ENCODE data around the gene SMURF1.

Gene SMURF1

DNA sequence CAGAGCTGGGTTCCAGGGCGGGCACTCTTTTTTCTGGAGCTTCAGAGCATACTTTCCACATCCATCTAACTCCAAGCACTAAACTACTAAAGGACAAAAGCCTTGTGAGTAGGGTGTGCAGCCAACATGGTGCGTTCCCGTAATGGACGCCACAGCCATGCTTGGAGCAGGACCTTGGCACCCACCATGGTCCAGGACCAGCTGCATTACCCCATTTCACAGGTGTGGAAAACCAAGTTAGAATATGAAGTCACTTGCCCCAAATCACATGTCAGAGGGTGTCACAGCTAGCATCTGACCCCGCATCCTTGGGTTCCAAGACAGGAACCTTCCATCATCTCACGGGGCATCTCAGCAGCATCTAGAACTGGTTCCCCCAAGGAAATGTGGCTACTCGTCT, 112.4 kb downstream of the SMURF1 start:
- no peak overlapping the region for H3K27ac Mint-ChIP-seq
- H3K27me3 Mint-ChIP-seq (ENCODE audit: low read depth): no peaks in the 10 kb centered on the region
- no peaks in the 10 kb centered on the region for H3K4me1 Mint-ChIP-seq (ENCODE audit: low read depth)
- H3K9me3 Mint-ChIP-seq: no peaks in the 10 kb centered on the region
- H3K36me3 Mint-ChIP-seq (ENCODE audit: low read depth): peaks cover 33% of the 10 kb centered on the region
- no peak overlapping the region for H3K4me3 Mint-ChIP-seq

DNA sequence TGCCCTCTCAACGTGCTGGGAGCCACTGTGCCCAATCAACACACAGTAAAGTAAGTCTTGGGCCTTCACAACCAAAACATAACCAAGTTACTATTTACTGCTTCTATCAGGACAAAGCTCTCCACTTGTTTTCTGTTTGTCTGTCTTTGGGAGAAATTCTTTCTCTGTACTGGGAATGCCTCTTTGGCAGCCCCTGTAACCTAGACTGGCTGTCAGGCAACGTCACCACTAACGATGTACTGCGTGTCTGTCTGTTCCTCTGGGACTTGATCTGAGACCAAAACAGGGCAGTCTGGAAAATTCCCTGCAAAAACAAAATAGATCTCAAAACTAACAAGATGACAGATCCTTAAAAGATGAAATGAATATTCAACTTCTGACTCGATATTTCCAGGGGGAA, 113.0 kb downstream of the SMURF1 start:
- peaks cover 31% of the 10 kb centered on the region for H3K36me3 Mint-ChIP-seq (ENCODE audit: low read depth)
- H3K4me3 Mint-ChIP-seq: no peak overlapping the region
- H3K9me3 Mint-ChIP-seq: no peaks in the 10 kb centered on the region
- H3K27me3 Mint-ChIP-seq (ENCODE audit: low read depth): no peaks in the 10 kb centered on the region
- peak overlapping the region; percentile 31 for H3K27ac Mint-ChIP-seq
- no peaks in the 10 kb centered on the region for H3K4me1 Mint-ChIP-seq (ENCODE audit: low read depth)

DNA sequence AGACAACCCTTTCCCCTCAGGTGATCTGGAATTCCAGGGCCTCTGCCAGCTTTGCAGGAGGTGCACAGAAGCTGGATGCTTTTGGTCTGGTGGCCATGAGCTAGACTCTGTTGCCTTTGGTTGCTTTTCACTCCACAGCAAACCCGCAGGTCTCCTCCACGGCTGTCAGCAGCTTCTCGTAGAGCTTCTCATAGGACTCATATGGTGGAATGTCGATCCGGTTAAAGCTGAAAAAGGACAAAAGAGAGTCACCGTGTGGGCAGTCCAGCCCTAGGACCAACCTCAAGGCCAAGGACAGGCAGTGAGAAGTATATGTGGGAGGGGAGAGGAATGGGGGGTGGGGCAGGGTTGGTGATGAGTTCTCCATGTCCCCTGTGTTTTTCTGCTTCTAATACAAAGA, 113.5 kb downstream of the SMURF1 start:
- no peaks in the 10 kb centered on the region for H3K27me3 Mint-ChIP-seq (ENCODE audit: low read depth)
- H3K4me1 Mint-ChIP-seq (ENCODE audit: low read depth): no peaks in the 10 kb centered on the region
- peaks cover 29% of the 10 kb centered on the region for H3K36me3 Mint-ChIP-seq (ENCODE audit: low read depth)
- no peak overlapping the region for H3K4me3 Mint-ChIP-seq
- H3K27ac Mint-ChIP-seq: no peak overlapping the region
- no peaks in the 10 kb centered on the region for H3K9me3 Mint-ChIP-seq

DNA sequence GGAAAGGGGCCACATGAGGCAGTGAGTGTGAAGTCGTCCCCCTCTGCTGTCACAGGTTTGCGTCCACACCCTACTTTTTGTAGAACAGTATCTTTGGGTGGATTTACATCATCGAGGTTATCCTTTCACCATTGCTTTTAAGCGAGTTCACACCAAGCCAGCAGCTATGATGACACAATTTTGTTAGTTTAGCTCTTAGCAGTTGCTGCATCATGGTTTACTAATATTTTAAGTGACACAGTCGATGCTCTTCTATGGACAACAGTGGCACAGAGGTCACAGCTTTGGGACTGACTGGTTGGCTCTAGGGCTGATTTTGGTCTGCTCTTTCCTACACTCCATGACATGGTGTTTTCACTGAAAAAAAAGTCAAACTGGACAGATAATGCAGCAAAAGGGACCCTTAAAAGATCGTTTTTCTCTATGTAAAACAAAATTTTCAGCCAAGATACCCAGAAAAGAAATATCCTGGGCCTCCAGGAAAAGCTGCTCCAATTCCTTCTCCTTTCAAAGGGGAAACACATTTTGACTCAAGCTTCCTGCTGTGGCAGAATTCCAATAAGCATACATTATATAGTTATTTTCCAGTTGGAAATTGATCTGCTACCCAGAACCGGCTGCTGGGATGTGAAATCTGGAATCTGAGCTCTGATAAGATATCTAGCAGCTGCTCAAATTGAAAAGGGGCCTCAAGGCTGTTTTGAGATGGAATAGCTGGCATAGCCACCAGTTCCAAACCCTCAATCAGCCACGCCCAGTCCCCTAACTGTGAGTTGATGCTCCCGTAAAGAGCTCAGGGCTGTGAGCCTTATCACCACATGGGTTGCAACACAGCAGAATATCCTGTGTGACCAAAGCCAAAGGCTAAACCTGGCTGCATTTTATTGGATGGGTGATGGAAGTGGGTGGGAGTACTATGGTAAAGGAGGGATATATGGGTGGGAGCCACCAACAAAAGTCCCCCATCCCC, 114.2 kb downstream of the SMURF1 start:
- Mint-ChIP-seq H3K9me3 (no peaks in the 10 kb centered on the region), H3K36me3 (ENCODE audit: low read depth) (peaks cover 26% of the 10 kb centered on the region), H3K4me3 (no peak overlapping the region), H3K4me1 (ENCODE audit: low read depth) (no peaks in the 10 kb centered on the region), H3K27me3 (ENCODE audit: low read depth) (no peaks in the 10 kb centered on the region), H3K27ac (no peak overlapping the region)

DNA sequence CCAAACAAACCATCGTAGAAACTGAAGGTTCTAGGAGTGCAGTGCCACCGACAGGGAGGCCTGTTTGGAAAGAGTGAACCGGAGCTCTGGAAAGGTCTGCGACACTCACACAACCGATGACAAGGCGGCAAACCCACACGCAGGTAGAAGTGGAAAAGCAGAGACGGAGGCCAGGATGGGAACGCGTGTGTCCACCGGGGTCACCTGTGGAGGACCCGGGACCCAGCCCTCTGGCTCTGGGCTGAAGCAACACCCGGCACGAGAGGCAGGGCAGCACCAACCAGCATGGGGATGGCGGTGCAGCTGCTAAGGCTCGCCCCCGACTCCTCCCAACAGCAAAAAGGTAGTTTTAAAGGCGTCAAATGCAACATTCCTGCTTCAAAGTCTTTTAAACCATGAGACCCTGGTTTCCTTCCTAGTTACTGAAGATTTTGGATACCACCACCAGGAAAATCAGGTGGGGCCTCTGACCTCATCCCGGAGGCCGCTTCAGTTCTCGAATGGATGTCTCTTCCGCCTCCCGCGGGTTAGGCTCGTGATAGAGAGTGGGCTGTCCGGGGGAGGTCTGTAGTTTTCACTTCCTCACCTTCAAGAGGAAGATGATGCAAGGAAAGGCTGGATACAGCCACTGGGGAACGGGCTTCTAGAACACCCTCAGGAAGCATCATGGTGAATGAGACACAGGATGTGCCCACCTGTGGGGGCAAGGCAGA, 115.5 kb downstream of the SMURF1 start:
- Mint-ChIP-seq H3K27ac (no peak overlapping the region), H3K9me3 (no peaks in the 10 kb centered on the region), H3K4me1 (ENCODE audit: low read depth) (no peaks in the 10 kb centered on the region), H3K4me3 (no peak overlapping the region), H3K27me3 (ENCODE audit: low read depth) (no peaks in the 10 kb centered on the region), H3K36me3 (ENCODE audit: low read depth) (peaks cover 23% of the 10 kb centered on the region)

DNA sequence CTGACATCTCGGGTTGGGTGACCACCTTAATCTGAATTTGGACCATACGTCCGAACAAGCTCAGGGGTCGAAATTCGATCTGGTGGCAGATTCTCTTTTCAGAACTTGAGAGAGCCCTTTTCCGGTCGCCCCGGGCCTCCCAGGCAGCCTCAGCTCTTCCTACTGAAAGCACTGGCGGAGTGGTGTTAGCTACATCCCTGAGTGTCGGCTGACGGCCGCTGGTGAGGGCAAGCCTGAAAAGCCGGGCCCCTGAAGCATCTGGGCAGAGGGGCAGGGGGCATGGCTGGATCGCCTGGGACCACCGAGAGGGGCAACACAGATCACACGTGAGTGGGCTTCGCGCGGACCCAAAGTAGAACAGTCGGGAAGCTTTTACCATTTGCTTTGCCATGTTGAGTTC, 116.1 kb downstream of the SMURF1 start:
- Mint-ChIP-seq H3K4me1 (ENCODE audit: low read depth) (no peaks in the 10 kb centered on the region), H3K4me3 (no peak overlapping the region), H3K36me3 (ENCODE audit: low read depth) (peaks cover 25% of the 10 kb centered on the region), H3K27me3 (ENCODE audit: low read depth) (no peaks in the 10 kb centered on the region), H3K9me3 (no peaks in the 10 kb centered on the region), H3K27ac (no peak overlapping the region)

DNA sequence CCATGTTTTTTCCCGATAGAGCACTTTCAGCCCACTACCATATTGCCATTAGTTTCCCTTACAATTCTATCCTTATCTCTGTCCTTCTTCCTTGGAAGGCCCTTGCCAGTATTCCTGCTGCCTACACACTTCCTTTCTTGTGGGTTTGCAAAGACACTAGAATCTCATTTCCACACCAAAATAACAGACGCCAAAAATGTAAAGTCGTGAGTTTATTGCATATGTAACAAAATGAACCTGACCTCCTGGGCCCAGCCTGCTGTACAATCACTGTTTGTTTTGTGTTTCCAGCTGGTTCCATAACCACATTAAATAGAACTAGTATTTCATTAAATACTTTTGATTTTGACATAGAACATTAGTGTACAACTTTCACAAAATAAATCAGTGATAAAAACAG, 116.7 kb downstream of the SMURF1 start:
- peaks cover 25% of the 10 kb centered on the region for H3K36me3 Mint-ChIP-seq (ENCODE audit: low read depth)
- no peaks in the 10 kb centered on the region for H3K4me1 Mint-ChIP-seq (ENCODE audit: low read depth)
- no peak overlapping the region for H3K27ac Mint-ChIP-seq
- no peaks in the 10 kb centered on the region for H3K27me3 Mint-ChIP-seq (ENCODE audit: low read depth)
- no peak overlapping the region for H3K4me3 Mint-ChIP-seq
- no peaks in the 10 kb centered on the region for H3K9me3 Mint-ChIP-seq

DNA sequence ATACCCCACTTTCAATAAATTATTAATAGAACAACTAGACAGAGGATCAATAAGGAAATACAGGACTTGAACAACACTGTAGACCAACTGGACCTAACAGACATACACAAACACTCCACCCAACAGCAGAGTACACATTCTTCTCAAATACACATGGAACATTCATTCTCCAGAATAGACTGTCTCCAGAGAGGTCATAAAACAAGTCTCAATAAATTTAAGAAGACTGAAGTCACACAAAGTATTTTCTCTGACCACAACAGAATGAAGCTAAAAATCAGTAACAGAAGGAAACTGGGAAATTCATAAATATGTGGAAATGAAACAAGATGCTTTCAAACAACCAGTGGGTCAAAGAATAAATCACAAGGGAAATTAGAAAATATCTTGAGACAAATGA, 119.8 kb downstream of the SMURF1 start:
- Mint-ChIP-seq H3K9me3 (no peaks in the 10 kb centered on the region), H3K4me1 (ENCODE audit: low read depth) (no peaks in the 10 kb centered on the region), H3K36me3 (ENCODE audit: low read depth) (peaks cover 24% of the 10 kb centered on the region), H3K27me3 (ENCODE audit: low read depth) (no peaks in the 10 kb centered on the region), H3K4me3 (no peak overlapping the region), H3K27ac (no peak overlapping the region)

DNA sequence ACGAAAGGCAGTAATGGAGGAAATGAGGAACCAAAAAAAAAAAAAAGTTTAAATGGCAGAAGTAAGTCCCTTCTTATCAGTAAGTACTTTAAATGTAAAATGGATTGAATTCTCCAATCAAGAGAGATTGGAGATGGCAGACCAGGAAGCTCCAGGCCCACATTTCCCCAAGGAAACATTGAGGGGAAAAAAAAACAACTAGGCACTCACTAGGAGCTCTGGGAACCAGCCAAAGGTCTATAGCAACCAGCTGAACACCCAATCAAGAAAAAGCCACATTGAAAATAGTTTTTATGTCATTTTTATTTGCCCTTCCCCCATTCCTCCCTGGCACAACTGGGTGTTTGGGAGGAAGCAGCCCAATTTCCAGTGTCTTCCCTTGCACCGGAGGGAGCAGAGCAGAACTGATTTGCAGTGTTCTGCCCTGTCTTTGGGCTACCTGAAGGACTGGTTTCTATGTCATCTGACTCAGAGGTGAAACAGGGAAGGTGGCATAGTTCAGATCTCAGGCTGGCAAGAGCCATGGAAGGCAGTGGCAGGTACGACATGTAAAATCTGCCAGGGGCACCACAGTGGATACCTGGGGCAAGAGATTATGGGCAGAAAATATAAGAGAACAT, 121.9 kb downstream of the SMURF1 start:
- H3K27ac Mint-ChIP-seq: no peak overlapping the region
- H3K36me3 Mint-ChIP-seq (ENCODE audit: low read depth): peaks cover 23% of the 10 kb centered on the region
- H3K4me3 Mint-ChIP-seq: no peak overlapping the region
- H3K27me3 Mint-ChIP-seq (ENCODE audit: low read depth): no peaks in the 10 kb centered on the region
- no peaks in the 10 kb centered on the region for H3K9me3 Mint-ChIP-seq
- H3K4me1 Mint-ChIP-seq (ENCODE audit: low read depth): no peaks in the 10 kb centered on the region

DNA sequence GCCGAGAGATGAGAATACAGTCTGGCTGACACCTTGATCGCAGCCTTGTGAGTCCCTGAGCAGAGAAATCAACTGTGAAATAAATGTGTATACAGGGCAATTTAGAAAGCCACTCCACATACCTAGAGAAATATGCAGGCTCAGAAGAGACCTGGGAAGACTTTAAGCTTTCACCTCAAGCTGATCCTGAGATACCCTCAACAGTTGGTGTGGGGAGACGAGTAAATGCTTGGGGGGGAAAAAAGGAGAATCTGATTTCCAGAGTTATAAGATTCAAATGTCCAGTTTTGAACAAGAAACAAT, 123.5 kb downstream of the SMURF1 start:
- Mint-ChIP-seq H3K27me3 (ENCODE audit: low read depth) (no peaks in the 10 kb centered on the region), H3K4me3 (no peak overlapping the region), H3K27ac (no peak overlapping the region), H3K9me3 (no peaks in the 10 kb centered on the region), H3K36me3 (ENCODE audit: low read depth) (peaks cover 35% of the 10 kb centered on the region), H3K4me1 (ENCODE audit: low read depth) (no peaks in the 10 kb centered on the region)

DNA sequence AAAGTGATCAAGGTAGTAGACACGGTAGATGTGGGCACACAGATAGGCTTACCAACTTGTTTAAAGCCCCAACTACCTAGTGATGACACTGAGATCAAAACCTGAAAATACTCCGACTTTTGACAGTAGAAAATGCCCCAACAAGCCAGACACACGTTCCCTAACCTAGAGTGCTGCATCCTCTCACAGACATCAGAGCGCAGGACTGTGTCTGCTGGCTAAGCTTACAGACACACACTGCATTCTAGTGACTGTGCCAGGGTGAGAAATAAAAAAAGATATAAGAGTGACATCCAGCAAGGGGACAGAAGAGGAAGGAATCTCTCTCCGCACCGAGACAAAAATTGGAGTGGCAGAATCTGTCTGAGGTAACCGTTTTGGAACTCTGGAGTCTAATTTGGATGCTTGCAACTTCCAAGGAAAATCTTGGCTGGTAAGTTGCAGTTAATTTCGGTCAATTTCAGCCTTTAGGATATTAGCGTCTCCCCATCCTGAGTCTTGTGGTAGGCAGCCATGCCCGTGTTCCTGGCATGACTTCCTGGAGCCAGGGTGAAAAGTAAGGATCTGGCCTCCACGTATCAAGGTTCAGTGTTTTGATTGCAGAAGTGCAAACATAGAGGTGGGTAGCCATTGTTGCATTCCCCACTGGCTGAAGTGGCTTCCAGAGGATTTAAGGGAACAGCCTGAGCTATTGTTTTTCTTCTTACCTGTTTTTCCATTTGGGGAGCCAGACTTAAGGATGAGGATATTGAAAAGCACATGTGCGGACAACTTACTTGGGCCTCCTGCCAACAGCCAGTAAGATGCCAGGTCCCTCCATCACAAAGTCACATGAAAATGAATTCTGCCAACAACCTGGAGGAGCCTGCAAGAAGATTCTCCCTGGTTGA, 124.1 kb downstream of the SMURF1 start:
- Mint-ChIP-seq H3K36me3 (ENCODE audit: low read depth) (peaks cover 40% of the 10 kb centered on the region), H3K27me3 (ENCODE audit: low read depth) (no peaks in the 10 kb centered on the region), H3K27ac (no peak overlapping the region), H3K4me1 (ENCODE audit: low read depth) (no peaks in the 10 kb centered on the region), H3K9me3 (no peaks in the 10 kb centered on the region), H3K4me3 (no peak overlapping the region)

DNA sequence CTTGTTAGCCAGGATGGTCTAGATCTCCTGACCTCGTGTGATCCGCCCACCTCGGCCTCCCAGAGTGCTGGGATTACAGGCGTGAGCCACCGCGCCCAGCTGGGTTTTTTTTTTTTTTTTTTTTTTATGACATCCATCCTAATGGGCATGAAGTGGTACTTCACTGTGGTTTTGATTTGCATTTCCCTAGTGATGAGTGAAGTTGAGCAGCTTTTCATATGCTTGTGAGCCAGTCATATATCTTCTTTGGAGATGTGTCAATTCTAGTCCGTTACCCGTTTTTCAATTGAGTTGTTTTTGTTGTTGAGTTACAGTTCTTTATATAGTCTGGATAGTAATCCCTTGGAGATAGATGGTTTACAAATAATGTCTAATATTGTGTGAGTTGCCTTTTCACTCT, 127.7 kb downstream of the SMURF1 start:
- H3K9me3 Mint-ChIP-seq: no peaks in the 10 kb centered on the region
- no peak overlapping the region for H3K27ac Mint-ChIP-seq
- no peaks in the 10 kb centered on the region for H3K4me1 Mint-ChIP-seq (ENCODE audit: low read depth)
- H3K27me3 Mint-ChIP-seq (ENCODE audit: low read depth): no peaks in the 10 kb centered on the region
- H3K36me3 Mint-ChIP-seq (ENCODE audit: low read depth): peaks cover 55% of the 10 kb centered on the region
- H3K4me3 Mint-ChIP-seq: no peak overlapping the region

DNA sequence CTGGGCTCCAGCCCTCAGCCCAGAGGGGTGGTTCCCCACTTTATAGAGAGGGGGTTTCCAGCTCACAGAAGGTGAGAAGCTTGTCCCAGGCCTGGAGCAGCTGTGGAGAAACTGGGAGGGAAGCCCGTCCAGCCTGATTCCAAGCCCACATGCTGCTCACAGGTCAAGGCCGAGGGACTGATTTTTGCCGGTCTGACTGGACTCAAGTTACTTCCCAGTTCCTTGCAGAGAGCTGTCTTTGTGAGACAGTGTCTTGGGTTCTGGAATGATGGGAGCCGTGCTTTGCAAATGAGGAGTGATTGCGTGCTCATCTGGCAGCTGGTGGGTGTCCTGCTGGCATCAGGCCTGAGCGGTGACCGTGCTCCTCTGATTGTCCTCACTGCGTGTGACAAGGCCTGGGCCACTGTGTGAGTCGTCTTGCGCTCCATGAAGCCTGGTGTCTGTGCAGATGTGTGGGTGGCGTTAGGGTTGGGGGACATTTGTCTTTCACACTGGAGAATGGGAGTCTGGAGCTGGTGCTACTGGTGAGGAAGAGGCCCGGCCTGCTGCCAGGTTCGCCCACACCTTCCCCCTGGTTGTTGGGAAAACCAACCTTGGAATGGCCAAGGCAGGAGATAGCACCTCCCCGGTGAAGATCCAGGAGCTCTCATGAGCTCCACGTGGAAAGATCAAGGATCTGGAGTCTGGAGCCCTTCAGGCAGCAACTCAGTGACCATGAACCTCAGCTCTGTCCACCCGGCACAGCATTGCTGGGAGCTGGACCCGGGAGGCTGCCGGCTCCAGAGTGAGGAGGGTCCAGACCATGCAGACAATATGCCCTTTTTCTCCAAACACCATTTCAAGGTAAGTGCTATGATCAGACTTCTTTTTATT, 129.6 kb downstream of the SMURF1 start:
- H3K4me1 Mint-ChIP-seq (ENCODE audit: low read depth): no peaks in the 10 kb centered on the region
- no peak overlapping the region for H3K4me3 Mint-ChIP-seq
- H3K27ac Mint-ChIP-seq: no peak overlapping the region
- no peaks in the 10 kb centered on the region for H3K27me3 Mint-ChIP-seq (ENCODE audit: low read depth)
- peaks cover 53% of the 10 kb centered on the region for H3K36me3 Mint-ChIP-seq (ENCODE audit: low read depth)
- H3K9me3 Mint-ChIP-seq: no peaks in the 10 kb centered on the region

All from T-helper 1 cell treated with Interleukin-12 subunit alpha and Interleukin-12 subunit beta and Interleukin-4 antibody, amounts not matched to agents 30 μg/mL and 1 μg/mL, for 36 hours (primary cell).